ENCODE results near the gene MRC2.

The MRC2 gene

GRCh38 chr17:62666801-62667591, 39.5 kb downstream of the MRC2 start:
- Histone ChIP-seq H3K4ac (ENCODE audit: low read depth, low read length) (no peak overlapping the region), H3K4me1 (ENCODE audit: control insufficient read depth, low read depth, low read length) (no peaks in the 10 kb centered on the region), H2BK5ac (ENCODE audit: low read length) (no peak overlapping the region), H3K36me3 (ENCODE audit: control insufficient read depth, insufficient read depth, low read length) (peaks cover 12% of the 10 kb centered on the region), H3K79me1 (ENCODE audit: low read length) (no peaks in the 10 kb centered on the region), H3K18ac (ENCODE audit: low read length) (no peak overlapping the region), H2AK5ac (ENCODE audit: low read length) (no peak overlapping the region), H3K56ac (ENCODE audit: low read length) (no peak overlapping the region), H3K23ac (ENCODE audit: low read length) (no peak overlapping the region), H3K4me2 (ENCODE audit: low read length) (no peak overlapping the region), H2BK120ac (ENCODE audit: low read depth, low read length) (no peak overlapping the region), H4K8ac (ENCODE audit: low read depth, low read length) (no peak overlapping the region), H4K5ac (ENCODE audit: low read length) (no peak overlapping the region), H3K9ac (ENCODE audit: low read length) (no peak overlapping the region), H3K27ac (ENCODE audit: low read depth, low read length) (no peak overlapping the region), H3K27me3 (ENCODE audit: insufficient read depth, low read length, poor library complexity) (no peaks in the 10 kb centered on the region), H3K79me2 (ENCODE audit: control insufficient read depth, insufficient read depth, low read length) (no peaks in the 10 kb centered on the region), H2BK15ac (replicated peaks; ENCODE audit: low read depth) (no peak overlapping the region), H3K4me3 (ENCODE audit: low read length) (no peak overlapping the region)
- no peak for DNase-seq
- no CpG with 5 or more reads among the region's 40 CpGs for WGBS (ENCODE audit: extremely low coverage, insufficient coverage, low lambda C conversion rate)

- no CpG with 5 or more reads among the region's 10 CpGs for WGBS (ENCODE audit: extremely low coverage, insufficient coverage, low lambda C conversion rate)
- no peak for DNase-seq
- Histone ChIP-seq H3K27me3 (ENCODE audit: insufficient read depth, low read length, poor library complexity) (no peaks in the 10 kb centered on the region), H3K4me3 (ENCODE audit: low read length) (no peak overlapping the region), H2BK120ac (ENCODE audit: low read depth, low read length) (no peak overlapping the region), H2BK5ac (ENCODE audit: low read length) (no peak overlapping the region), H3K56ac (ENCODE audit: low read length) (no peak overlapping the region), H2BK15ac (replicated peaks; ENCODE audit: low read depth) (no peak overlapping the region), H3K4me1 (ENCODE audit: control insufficient read depth, low read depth, low read length) (no peaks in the 10 kb centered on the region), H3K4me2 (ENCODE audit: low read length) (no peak overlapping the region), H3K79me1 (ENCODE audit: low read length) (no peaks in the 10 kb centered on the region), H3K27ac (ENCODE audit: low read depth, low read length) (no peak overlapping the region), H3K79me2 (ENCODE audit: control insufficient read depth, insufficient read depth, low read length) (no peaks in the 10 kb centered on the region), H3K36me3 (ENCODE audit: control insufficient read depth, insufficient read depth, low read length) (peaks cover 15% of the 10 kb centered on the region), H4K5ac (ENCODE audit: low read length) (no peak overlapping the region), H3K4ac (ENCODE audit: low read depth, low read length) (no peak overlapping the region), H4K8ac (ENCODE audit: low read depth, low read length) (no peak overlapping the region), H3K23ac (ENCODE audit: low read length) (no peak overlapping the region), H2AK5ac (ENCODE audit: low read length) (no peak overlapping the region), H3K18ac (ENCODE audit: low read length) (no peak overlapping the region), H3K9ac (ENCODE audit: low read length) (no peak overlapping the region)
Measured at GRCh38 chr17:62668091-62668804, 40.8 kb downstream of the MRC2 start.

DNA sequence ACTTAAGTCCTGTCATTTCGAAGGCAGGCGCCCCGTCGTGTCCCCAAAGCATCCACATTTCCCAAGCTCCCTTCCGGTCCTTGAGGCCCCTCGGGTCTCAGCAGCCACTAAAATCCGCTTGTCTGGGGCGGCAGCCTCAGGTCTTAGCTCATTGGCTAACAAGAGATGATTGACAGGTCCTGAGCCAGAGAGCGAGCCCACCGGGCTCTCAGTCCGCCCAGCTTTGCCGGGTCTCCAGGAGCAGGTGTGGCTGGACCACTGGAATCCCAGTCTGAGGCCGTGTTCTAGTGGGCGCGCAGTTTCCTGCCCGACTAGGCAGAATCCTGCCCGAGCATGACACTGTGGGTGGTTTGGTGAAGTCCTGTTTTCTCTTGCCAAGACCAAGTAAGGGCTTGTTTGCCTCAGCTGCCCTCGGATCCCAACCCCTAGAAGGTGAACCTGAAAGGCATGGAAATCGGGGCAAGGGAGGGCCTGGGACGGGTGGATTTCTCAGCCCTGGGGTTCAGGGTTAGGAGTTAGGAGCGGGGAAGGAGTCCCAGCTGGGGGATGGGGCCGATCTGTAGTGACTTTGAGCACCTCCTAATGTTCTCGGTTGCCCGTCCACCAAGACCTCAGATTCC, 42.8 kb downstream of the MRC2 start:
- Histone ChIP-seq H2BK5ac (ENCODE audit: low read length) (no peak overlapping the region), H3K4me1 (ENCODE audit: control insufficient read depth, low read depth, low read length) (no peaks in the 10 kb centered on the region), H3K9ac (ENCODE audit: low read length) (no peak overlapping the region), H3K79me2 (ENCODE audit: control insufficient read depth, insufficient read depth, low read length) (no peaks in the 10 kb centered on the region), H4K5ac (ENCODE audit: low read length) (no peak overlapping the region), H2BK120ac (ENCODE audit: low read depth, low read length) (no peak overlapping the region), H3K79me1 (ENCODE audit: low read length) (no peaks in the 10 kb centered on the region), H2BK15ac (replicated peaks; ENCODE audit: low read depth) (no peak overlapping the region), H3K27ac (ENCODE audit: low read depth, low read length) (no peak overlapping the region), H3K56ac (ENCODE audit: low read length) (no peak overlapping the region), H3K23ac (ENCODE audit: low read length) (no peak overlapping the region), H3K27me3 (ENCODE audit: insufficient read depth, low read length, poor library complexity) (no peaks in the 10 kb centered on the region), H3K18ac (ENCODE audit: low read length) (no peak overlapping the region), H3K4me2 (ENCODE audit: low read length) (no peak overlapping the region), H2AK5ac (ENCODE audit: low read length) (no peak overlapping the region), H4K8ac (ENCODE audit: low read depth, low read length) (no peak overlapping the region), H3K4ac (ENCODE audit: low read depth, low read length) (no peak overlapping the region), H3K4me3 (ENCODE audit: low read length) (no peak overlapping the region), H3K36me3 (ENCODE audit: control insufficient read depth, insufficient read depth, low read length) (peaks cover 20% of the 10 kb centered on the region)
- DNase-seq: peak; percentile 53
- WGBS (ENCODE audit: extremely low coverage, insufficient coverage, low lambda C conversion rate): no CpG with 5 or more reads among the region's 24 CpGs

GRCh38 chr17:62671553-62671952, 44.1 kb downstream of the MRC2 start:
- H3K79me1 ChIP-seq (ENCODE audit: low read length): no peaks in the 10 kb centered on the region
- no CpG with 5 or more reads among the region's 14 CpGs for WGBS (ENCODE audit: extremely low coverage, insufficient coverage, low lambda C conversion rate)
- no peaks in the 10 kb centered on the region for H3K79me2 ChIP-seq (ENCODE audit: control insufficient read depth, insufficient read depth, low read length)
- no peak overlapping the region for H3K23ac ChIP-seq (ENCODE audit: low read length)
- no peak overlapping the region for H3K4me3 ChIP-seq (ENCODE audit: low read length)
- H4K8ac ChIP-seq (ENCODE audit: low read depth, low read length): no peak overlapping the region
- no peak overlapping the region for H3K18ac ChIP-seq (ENCODE audit: low read length)
- H3K9ac ChIP-seq (ENCODE audit: low read length): no peak overlapping the region
- no peak overlapping the region for H3K27ac ChIP-seq (ENCODE audit: low read depth, low read length)
- no peak overlapping the region for H4K5ac ChIP-seq (ENCODE audit: low read length)
- H2AK5ac ChIP-seq (ENCODE audit: low read length): no peak overlapping the region
- H3K36me3 ChIP-seq (ENCODE audit: control insufficient read depth, insufficient read depth, low read length): peaks cover 19% of the 10 kb centered on the region
- DNase-seq: no peak
- H2BK5ac ChIP-seq (ENCODE audit: low read length): no peak overlapping the region
- no peak overlapping the region for H3K4ac ChIP-seq (ENCODE audit: low read depth, low read length)
- H3K4me2 ChIP-seq (ENCODE audit: low read length): no peak overlapping the region
- no peak overlapping the region for H2BK15ac ChIP-seq (replicated peaks; ENCODE audit: low read depth)
- no peak overlapping the region for H3K56ac ChIP-seq (ENCODE audit: low read length)
- no peaks in the 10 kb centered on the region for H3K27me3 ChIP-seq (ENCODE audit: insufficient read depth, low read length, poor library complexity)
- no peaks in the 10 kb centered on the region for H3K4me1 ChIP-seq (ENCODE audit: control insufficient read depth, low read depth, low read length)
- H2BK120ac ChIP-seq (ENCODE audit: low read depth, low read length): no peak overlapping the region

DNA sequence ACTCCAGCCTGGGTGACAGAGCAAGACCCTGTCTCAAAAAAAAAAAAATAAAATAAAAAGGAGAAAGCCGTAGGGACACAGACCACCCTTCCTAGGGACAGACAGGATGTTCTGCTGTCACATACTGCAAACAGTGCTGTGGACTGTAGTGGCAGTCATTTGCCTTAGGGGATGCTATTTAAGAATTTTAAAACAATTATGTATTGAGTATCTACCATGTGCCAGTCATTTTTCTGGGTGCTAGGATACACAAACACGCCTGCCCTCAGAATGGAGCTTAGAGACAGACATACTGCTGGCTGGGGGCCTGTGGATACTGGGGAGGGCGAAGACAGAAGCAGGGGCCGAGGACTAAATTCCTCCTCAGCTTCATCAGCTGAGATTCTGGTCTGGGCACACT, 45.5 kb downstream of the MRC2 start:
- Histone ChIP-seq H3K36me3 (ENCODE audit: control insufficient read depth, insufficient read depth, low read length) (peaks cover 19% of the 10 kb centered on the region), H3K79me2 (ENCODE audit: control insufficient read depth, insufficient read depth, low read length) (no peaks in the 10 kb centered on the region), H3K18ac (ENCODE audit: low read length) (no peak overlapping the region), H3K79me1 (ENCODE audit: low read length) (no peaks in the 10 kb centered on the region), H2BK5ac (ENCODE audit: low read length) (no peak overlapping the region), H3K27ac (ENCODE audit: low read depth, low read length) (no peak overlapping the region), H3K56ac (ENCODE audit: low read length) (no peak overlapping the region), H3K4ac (ENCODE audit: low read depth, low read length) (no peak overlapping the region), H3K27me3 (ENCODE audit: insufficient read depth, low read length, poor library complexity) (no peaks in the 10 kb centered on the region), H2AK5ac (ENCODE audit: low read length) (no peak overlapping the region), H4K5ac (ENCODE audit: low read length) (no peak overlapping the region), H2BK15ac (replicated peaks; ENCODE audit: low read depth) (no peak overlapping the region), H4K8ac (ENCODE audit: low read depth, low read length) (no peak overlapping the region), H3K9ac (ENCODE audit: low read length) (no peak overlapping the region), H3K4me3 (ENCODE audit: low read length) (no peak overlapping the region), H3K4me1 (ENCODE audit: control insufficient read depth, low read depth, low read length) (no peaks in the 10 kb centered on the region), H2BK120ac (ENCODE audit: low read depth, low read length) (no peak overlapping the region), H3K4me2 (ENCODE audit: low read length) (no peak overlapping the region), H3K23ac (ENCODE audit: low read length) (no peak overlapping the region)
- no CpG with 5 or more reads among the region's 4 CpGs for WGBS (ENCODE audit: extremely low coverage, insufficient coverage, low lambda C conversion rate)
- no peak for DNase-seq
